Measurements from ENCODE around the gene LRRTM4. TPM values are rescaled to one million over a fixed set of nuclear protein-coding genes. Genes with fewer than 3 reads are reported as not detected.

LRRTM4 gene
- total RNA-seq, 1 donor from 2014 or later: 10.6 TPM

GRCh38 chr2:77519888-77520506 lies 2.2 kb downstream of the LRRTM4 start:
- no peak for TF ChIP-seq CTCF (conservative IDR thresholded peaks at IDR 0.05)
- DNase-seq (ENCODE audit: low read depth, low spot score): no peak
- H3K9me3 Mint-ChIP-seq: no peaks in the 10 kb centered on the region
- H3K36me3 Mint-ChIP-seq (ENCODE audit: low read depth): peaks cover 4% of the 10 kb centered on the region
- peaks cover 21% of the 10 kb centered on the region for H3K4me1 Mint-ChIP-seq
- no peak overlapping the region for H3K27ac Mint-ChIP-seq (ENCODE audit: unreplicated experiment)
- no peaks in the 10 kb centered on the region for H3K27me3 Mint-ChIP-seq (ENCODE audit: low read depth)
- peak overlapping the region; percentile 51 for H3K4me3 Mint-ChIP-seq

GRCh38 chr2:77519164-77519887 lies 2.9 kb downstream of the LRRTM4 start:
- no peak for TF ChIP-seq CTCF (conservative IDR thresholded peaks at IDR 0.05)
- H3K27me3 Mint-ChIP-seq (ENCODE audit: low read depth): no peaks in the 10 kb centered on the region
- H3K36me3 Mint-ChIP-seq (ENCODE audit: low read depth): peaks cover 4% of the 10 kb centered on the region
- H3K4me1 Mint-ChIP-seq: peaks cover 21% of the 10 kb centered on the region
- no peaks in the 10 kb centered on the region for H3K9me3 Mint-ChIP-seq
- H3K4me3 Mint-ChIP-seq: peak overlapping the region; percentile 51
- no peak overlapping the region for H3K27ac Mint-ChIP-seq (ENCODE audit: unreplicated experiment)
- DNase-seq (ENCODE audit: low read depth, low spot score): no peak

GRCh38 chr2:77518311-77518710 lies 3.9 kb downstream of the LRRTM4 start:
- no peaks in the 10 kb centered on the region for H3K9me3 Mint-ChIP-seq
- TF ChIP-seq CTCF (conservative IDR thresholded peaks at IDR 0.05): no peak
- no peak overlapping the region for H3K27ac Mint-ChIP-seq (ENCODE audit: unreplicated experiment)
- peaks cover 21% of the 10 kb centered on the region for H3K4me1 Mint-ChIP-seq
- no peak for DNase-seq (ENCODE audit: low read depth, low spot score)
- no peaks in the 10 kb centered on the region for H3K27me3 Mint-ChIP-seq (ENCODE audit: low read depth)
- H3K36me3 Mint-ChIP-seq (ENCODE audit: low read depth): peaks cover 4% of the 10 kb centered on the region
- no peak overlapping the region for H3K4me3 Mint-ChIP-seq

GRCh38 chr2:77513191-77513590 lies 9.0 kb downstream of the LRRTM4 start:
- peaks cover under 1% of the 10 kb centered on the region for H3K36me3 Mint-ChIP-seq (ENCODE audit: low read depth)
- H3K4me1 Mint-ChIP-seq: no peaks in the 10 kb centered on the region
- H3K27me3 Mint-ChIP-seq (ENCODE audit: low read depth): no peaks in the 10 kb centered on the region
- no peak for TF ChIP-seq CTCF (conservative IDR thresholded peaks at IDR 0.05)
- DNase-seq (ENCODE audit: low read depth, low spot score): no peak
- no peak overlapping the region for H3K4me3 Mint-ChIP-seq
- no peaks in the 10 kb centered on the region for H3K9me3 Mint-ChIP-seq
- H3K27ac Mint-ChIP-seq (ENCODE audit: unreplicated experiment): no peak overlapping the region

- H3K4me1 Mint-ChIP-seq: no peaks in the 10 kb centered on the region
- H3K27me3 Mint-ChIP-seq (ENCODE audit: low read depth): no peaks in the 10 kb centered on the region
- no peak overlapping the region for H3K27ac Mint-ChIP-seq (ENCODE audit: unreplicated experiment)
- DNase-seq (ENCODE audit: low read depth, low spot score): no peak
- no peak for TF ChIP-seq CTCF (conservative IDR thresholded peaks at IDR 0.05)
- H3K9me3 Mint-ChIP-seq: no peaks in the 10 kb centered on the region
- H3K4me3 Mint-ChIP-seq: no peak overlapping the region
- H3K36me3 Mint-ChIP-seq (ENCODE audit: low read depth): no peaks in the 10 kb centered on the region
Observed at GRCh38 chr2:77512507-77512906, 9.7 kb downstream of the LRRTM4 start.

Data from neural crest cell (in vitro differentiated cells).